ENCODE results near the gene RAPGEF2.
"Not testable (repeated sequence)": the region's sequence is repeated elsewhere in the genome, so short reads cannot be mapped to it uniquely, and the experiment has no call there.

RAPGEF2 gene

GRCh38 chr4:159102622-159103383, at the start of gene RAPGEF2:
Gene RAPGEF2, plus strand, starts transcription at chr4:159103079. Its CDS starts 1,084 bp downstream, at chr4:159104163.
- peak; percentile 79 for DNase-seq (ENCODE audit: low read depth)

GRCh38 chr4:159055833-159056232, 47.0 kb upstream of the RAPGEF2 start:
- no peak for DNase-seq (ENCODE audit: low read depth)

- no peak for DNase-seq (ENCODE audit: low read depth)
Measured at GRCh38 chr4:159060161-159060560, 42.7 kb upstream of the RAPGEF2 start.

- no peak for DNase-seq (ENCODE audit: low read depth)
Measured at GRCh38 chr4:159062381-159062780, 40.5 kb upstream of the RAPGEF2 start.

- DNase-seq (ENCODE audit: low read depth) = no peak
Measured at GRCh38 chr4:159065513-159066240, 37.2 kb upstream of the RAPGEF2 start.

GRCh38 chr4:159068139-159068538, 34.7 kb upstream of the RAPGEF2 start:
- not testable (repeated sequence) for DNase-seq (ENCODE audit: low read depth)

- DNase-seq (ENCODE audit: low read depth) = no peak
Measured at GRCh38 chr4:159069922-159070321, 33.0 kb upstream of the RAPGEF2 start.

- no peak for DNase-seq (ENCODE audit: low read depth)
Measured at GRCh38 chr4:159070742-159071141, 32.1 kb upstream of the RAPGEF2 start.

GRCh38 chr4:159071178-159071968, 31.5 kb upstream of the RAPGEF2 start:
- DNase-seq (ENCODE audit: low read depth) = no peak

- no peak for DNase-seq (ENCODE audit: low read depth)
Measured at GRCh38 chr4:159071969-159072765, 30.7 kb upstream of the RAPGEF2 start.

GRCh38 chr4:159075531-159075932, 27.3 kb upstream of the RAPGEF2 start:
- no peak for DNase-seq (ENCODE audit: low read depth)

- DNase-seq (ENCODE audit: low read depth) = not testable (repeated sequence)
Measured at GRCh38 chr4:159077018-159077417, 25.9 kb upstream of the RAPGEF2 start.

- no peak for DNase-seq (ENCODE audit: low read depth)
Measured at GRCh38 chr4:159077702-159078495, 25.0 kb upstream of the RAPGEF2 start.

GRCh38 chr4:159079074-159079473, 23.8 kb upstream of the RAPGEF2 start:
- no peak for DNase-seq (ENCODE audit: low read depth)

- DNase-seq (ENCODE audit: low read depth) = no peak
Measured at GRCh38 chr4:159086606-159087005, 16.3 kb upstream of the RAPGEF2 start.

- DNase-seq (ENCODE audit: low read depth) = no peak
Measured at GRCh38 chr4:159090255-159090654, 12.6 kb upstream of the RAPGEF2 start.

GRCh38 chr4:159094156-159094555, 8.7 kb upstream of the RAPGEF2 start:
- DNase-seq (ENCODE audit: low read depth) = not testable (repeated sequence)

GRCh38 chr4:159096434-159096833, 6.4 kb upstream of the RAPGEF2 start:
- DNase-seq (ENCODE audit: low read depth) = no peak

- DNase-seq (ENCODE audit: low read depth) = no peak
Measured at GRCh38 chr4:159097144-159097543, 5.7 kb upstream of the RAPGEF2 start.

GRCh38 chr4:159097785-159098184, 5.1 kb upstream of the RAPGEF2 start:
- no peak for DNase-seq (ENCODE audit: low read depth)
